ENCODE measurements around the gene C1QTNF1.
A peak's percentile ranks its signal among the peaks of the same experiment; 100 is the strongest.
"Not testable (repeated sequence)": the region's sequence is repeated elsewhere in the genome, so short reads cannot be mapped to it uniquely, and the experiment has no call there.

The C1QTNF1 gene

GRCh38 chr17:79052131-79052530, 28.2 kb downstream of the C1QTNF1 start:
- no peak for DNase-seq (ENCODE audit: low read depth in 3 of 3, low spot score in 1 of 3)

GRCh38 chr17:79053251-79053925, 29.4 kb downstream of the C1QTNF1 start:
- DNase-seq (ENCODE audit: low read depth in 3 of 3, low spot score in 1 of 3): no peak

- DNase-seq (ENCODE audit: low read depth in 3 of 3, low spot score in 1 of 3): no peak
Observed at GRCh38 chr17:79054200-79054960, 30.4 kb downstream of the C1QTNF1 start.

- DNase-seq (ENCODE audit: low read depth in 3 of 3, low spot score in 1 of 3): no peak
Observed at GRCh38 chr17:79055197-79055596, 31.2 kb downstream of the C1QTNF1 start.

- DNase-seq (ENCODE audit: low read depth in 3 of 3, low spot score in 1 of 3): no peak
Observed at GRCh38 chr17:79057737-79058385, 33.9 kb downstream of the C1QTNF1 start.

GRCh38 chr17:79062691-79063090, 38.7 kb downstream of the C1QTNF1 start:
- no peak for DNase-seq (ENCODE audit: low read depth in 3 of 3, low spot score in 1 of 3)

GRCh38 chr17:79064026-79064425, 40.1 kb downstream of the C1QTNF1 start:
- no peak for DNase-seq (ENCODE audit: low read depth in 3 of 3, low spot score in 1 of 3)

- peak in 1 of 3 donors; percentile 24 for DNase-seq (ENCODE audit: low read depth in 3 of 3, low spot score in 1 of 3)
Observed at GRCh38 chr17:79065105-79065670, 41.2 kb downstream of the C1QTNF1 start.

- DNase-seq (ENCODE audit: low read depth in 3 of 3, low spot score in 1 of 3): no peak
Observed at GRCh38 chr17:79066963-79067362, 43.0 kb downstream of the C1QTNF1 start.

- no peak for DNase-seq (ENCODE audit: low read depth in 3 of 3, low spot score in 1 of 3)
Observed at GRCh38 chr17:79070266-79070880, 46.4 kb downstream of the C1QTNF1 start.

- no peak for DNase-seq (ENCODE audit: low read depth in 3 of 3, low spot score in 1 of 3)
Observed at GRCh38 chr17:79071161-79071740, 47.3 kb downstream of the C1QTNF1 start.

- no peak for DNase-seq (ENCODE audit: low read depth in 3 of 3, low spot score in 1 of 3)
Observed at GRCh38 chr17:79072544-79072943, 48.6 kb downstream of the C1QTNF1 start.

- no peak for DNase-seq (ENCODE audit: low read depth in 3 of 3, low spot score in 1 of 3)
Observed at GRCh38 chr17:79073016-79073705, 49.2 kb downstream of the C1QTNF1 start.

GRCh38 chr17:79073706-79074088, 49.7 kb downstream of the C1QTNF1 start:
- no peak for DNase-seq (ENCODE audit: low read depth in 3 of 3, low spot score in 1 of 3)

GRCh38 chr17:79074121-79074648, 50.2 kb downstream of the C1QTNF1 start:
- not testable (repeated sequence) for DNase-seq (ENCODE audit: low read depth in 3 of 3, low spot score in 1 of 3)

GRCh38 chr17:79074649-79075445, 50.9 kb downstream of the C1QTNF1 start, which contains the start of gene ENGASE:
ENGASE (plus strand) TSS chr17:79074824; CDS start chr17:79074945, 121 bp downstream.
- peak; percentile 75 to 87 (median 80) for DNase-seq (ENCODE audit: low read depth in 3 of 3, low spot score in 1 of 3)

- no peak for DNase-seq (ENCODE audit: low read depth in 3 of 3, low spot score in 1 of 3)
Observed at GRCh38 chr17:79075446-79075750, 51.4 kb downstream of the C1QTNF1 start.

GRCh38 chr17:79075861-79076406, 52.0 kb downstream of the C1QTNF1 start:
- DNase-seq (ENCODE audit: low read depth in 3 of 3, low spot score in 1 of 3): no peak

- no peak for DNase-seq (ENCODE audit: low read depth in 3 of 3, low spot score in 1 of 3)
Observed at GRCh38 chr17:79077587-79077986, 53.6 kb downstream of the C1QTNF1 start.
